ENCODE measurements around the gene PARD3B. TPM values are rescaled to one million over a fixed set of nuclear protein-coding genes. Genes with fewer than 3 reads are reported as not detected.

Gene PARD3B
- total and polyA plus RNA-seq, 2 experiments from 2014 or later: 4.3 to 8.5 TPM

- Histone ChIP-seq H3K27ac (no peak overlapping the region), H3K36me3 (no peaks in the 10 kb centered on the region), H3K4me3 (no peak overlapping the region), H3K9me3 (ENCODE audit: low read depth) (no peaks in the 10 kb centered on the region), H3K27me3 (no peaks in the 10 kb centered on the region), H3K4me1 (ENCODE audit: low read depth) (no peaks in the 10 kb centered on the region)
- DNase-seq (ENCODE audit: low read depth in 1 of 2, low spot score in 1 of 2): no peak
- no peak for TF ChIP-seq CTCF (IDR thresholded peaks at IDR 0.05; ENCODE audit: low read depth, low read length)
Observed at GRCh38 chr2:204909791-204910190, 364.5 kb downstream of the PARD3B start.

- TF ChIP-seq CTCF (IDR thresholded peaks at IDR 0.05; ENCODE audit: low read depth, low read length): no peak
- Histone ChIP-seq H3K4me3 (no peak overlapping the region), H3K27me3 (no peaks in the 10 kb centered on the region), H3K27ac (no peak overlapping the region), H3K9me3 (ENCODE audit: low read depth) (no peaks in the 10 kb centered on the region), H3K4me1 (ENCODE audit: low read depth) (no peaks in the 10 kb centered on the region), H3K36me3 (no peaks in the 10 kb centered on the region)
- DNase-seq (ENCODE audit: low read depth in 1 of 2, low spot score in 1 of 2): no peak
Observed at GRCh38 chr2:204913312-204913711, 368.0 kb downstream of the PARD3B start.

- Histone ChIP-seq H3K9me3 (ENCODE audit: low read depth) (no peaks in the 10 kb centered on the region), H3K36me3 (no peaks in the 10 kb centered on the region), H3K27ac (no peak overlapping the region), H3K4me1 (ENCODE audit: low read depth) (no peaks in the 10 kb centered on the region), H3K27me3 (no peaks in the 10 kb centered on the region), H3K4me3 (no peak overlapping the region)
- no peak for DNase-seq (ENCODE audit: low read depth in 1 of 2, low spot score in 1 of 2)
- no peak for TF ChIP-seq CTCF (IDR thresholded peaks at IDR 0.05; ENCODE audit: low read depth, low read length)
Observed at GRCh38 chr2:204913854-204914464, 368.7 kb downstream of the PARD3B start.

GRCh38 chr2:204914708-204915107 is 369.4 kb downstream of the PARD3B start:
- Histone ChIP-seq H3K36me3 (no peaks in the 10 kb centered on the region), H3K4me3 (no peak overlapping the region), H3K9me3 (ENCODE audit: low read depth) (no peaks in the 10 kb centered on the region), H3K27ac (no peak overlapping the region), H3K4me1 (ENCODE audit: low read depth) (no peaks in the 10 kb centered on the region), H3K27me3 (no peaks in the 10 kb centered on the region)
- no peak for DNase-seq (ENCODE audit: low read depth in 1 of 2, low spot score in 1 of 2)
- TF ChIP-seq CTCF (IDR thresholded peaks at IDR 0.05; ENCODE audit: low read depth, low read length): no peak

- no peak overlapping the region for H3K27ac ChIP-seq
- no peaks in the 10 kb centered on the region for H3K4me1 ChIP-seq (ENCODE audit: low read depth)
- no peaks in the 10 kb centered on the region for H3K36me3 ChIP-seq
- no peak for TF ChIP-seq CTCF (IDR thresholded peaks at IDR 0.05; ENCODE audit: low read depth, low read length)
- no peak overlapping the region for H3K4me3 ChIP-seq
- no peaks in the 10 kb centered on the region for H3K27me3 ChIP-seq
- no peak for DNase-seq (ENCODE audit: low read depth in 1 of 2, low spot score in 1 of 2)
- H3K9me3 ChIP-seq (ENCODE audit: low read depth): no peaks in the 10 kb centered on the region
Observed at GRCh38 chr2:204917089-204917701, 371.9 kb downstream of the PARD3B start.
